ENCODE data around the gene KIAA1958.

KIAA1958 gene

DNA sequence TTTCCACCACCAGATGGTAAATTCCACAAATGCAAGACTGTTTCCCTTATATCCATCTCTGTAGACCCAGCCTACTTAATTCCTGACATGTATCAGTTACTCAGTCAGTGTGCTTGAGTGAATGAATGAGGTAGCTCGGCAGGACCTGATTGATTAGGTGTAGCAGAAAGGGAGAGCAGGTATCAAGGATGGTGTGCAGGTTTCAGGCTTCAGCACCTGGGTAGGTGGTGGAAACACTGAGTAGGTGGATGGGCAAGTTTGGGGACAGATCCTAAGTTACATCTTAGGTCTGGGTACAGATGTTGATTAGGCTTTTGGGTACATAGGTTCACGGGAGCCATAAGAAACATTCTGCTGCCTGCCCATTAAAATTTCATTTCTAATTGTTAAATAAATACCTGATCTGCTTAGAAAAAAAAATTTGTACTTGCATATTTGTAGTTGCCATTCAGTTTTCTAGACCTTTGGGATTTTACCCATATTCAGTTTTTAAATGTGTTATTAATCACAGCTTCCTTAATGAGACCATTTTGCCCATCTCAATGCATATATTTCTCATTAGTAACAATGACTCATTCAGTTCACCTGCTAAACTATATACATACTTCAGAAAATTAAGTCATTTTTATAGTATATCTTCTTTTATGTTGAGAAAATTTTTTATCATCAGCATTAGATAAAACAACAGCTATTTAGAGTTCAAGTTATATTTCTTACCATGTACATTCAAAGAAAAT is 119.5 kb downstream of the KIAA1958 start:
- TF ChIP-seq, protein P1, sequence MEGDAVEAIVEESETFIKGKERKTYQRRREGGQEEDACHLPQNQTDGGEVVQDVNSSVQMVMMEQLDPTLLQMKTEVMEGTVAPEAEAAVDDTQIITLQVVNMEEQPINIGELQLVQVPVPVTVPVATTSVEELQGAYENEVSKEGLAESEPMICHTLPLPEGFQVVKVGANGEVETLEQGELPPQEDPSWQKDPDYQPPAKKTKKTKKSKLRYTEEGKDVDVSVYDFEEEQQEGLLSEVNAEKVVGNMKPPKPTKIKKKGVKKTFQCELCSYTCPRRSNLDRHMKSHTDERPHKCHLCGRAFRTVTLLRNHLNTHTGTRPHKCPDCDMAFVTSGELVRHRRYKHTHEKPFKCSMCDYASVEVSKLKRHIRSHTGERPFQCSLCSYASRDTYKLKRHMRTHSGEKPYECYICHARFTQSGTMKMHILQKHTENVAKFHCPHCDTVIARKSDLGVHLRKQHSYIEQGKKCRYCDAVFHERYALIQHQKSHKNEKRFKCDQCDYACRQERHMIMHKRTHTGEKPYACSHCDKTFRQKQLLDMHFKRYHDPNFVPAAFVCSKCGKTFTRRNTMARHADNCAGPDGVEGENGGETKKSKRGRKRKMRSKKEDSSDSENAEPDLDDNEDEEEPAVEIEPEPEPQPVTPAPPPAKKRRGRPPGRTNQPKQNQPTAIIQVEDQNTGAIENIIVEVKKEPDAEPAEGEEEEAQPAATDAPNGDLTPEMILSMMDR (IDR thresholded peaks at IDR 0.05; ENCODE audit: low read depth, low read length, missing control alignments), result no peak
- no peak for DNase-seq (ENCODE audit: low read depth)
- H3K4me3 ChIP-seq (ENCODE audit: low read depth, low read length), result no peak overlapping the region

DNA sequence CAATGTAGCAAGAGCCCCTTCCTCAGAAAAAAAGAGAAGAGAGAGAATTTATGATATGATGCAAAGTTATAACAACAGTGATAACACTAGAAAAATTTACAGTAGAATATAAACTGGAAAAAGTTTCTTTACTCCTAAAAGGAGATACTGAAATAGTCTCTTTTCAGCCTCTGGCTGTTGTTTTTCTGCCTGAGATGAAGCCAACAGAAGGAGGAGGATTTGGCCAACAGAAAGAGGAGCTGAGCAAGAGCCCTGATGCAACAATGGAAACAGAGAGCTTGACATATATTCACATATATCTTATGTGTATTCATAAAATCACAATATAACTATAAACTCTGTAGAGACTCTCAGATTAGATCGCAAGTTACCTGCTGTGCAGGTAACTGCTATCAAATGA is 122.2 kb downstream of the KIAA1958 start:
- TF ChIP-seq, protein P1 (IDR thresholded peaks at IDR 0.05; ENCODE audit: low read depth, low read length, missing control alignments), result no peak
- no peak for DNase-seq (ENCODE audit: low read depth)
- no peak overlapping the region for H3K4me3 ChIP-seq (ENCODE audit: low read depth, low read length)

DNA sequence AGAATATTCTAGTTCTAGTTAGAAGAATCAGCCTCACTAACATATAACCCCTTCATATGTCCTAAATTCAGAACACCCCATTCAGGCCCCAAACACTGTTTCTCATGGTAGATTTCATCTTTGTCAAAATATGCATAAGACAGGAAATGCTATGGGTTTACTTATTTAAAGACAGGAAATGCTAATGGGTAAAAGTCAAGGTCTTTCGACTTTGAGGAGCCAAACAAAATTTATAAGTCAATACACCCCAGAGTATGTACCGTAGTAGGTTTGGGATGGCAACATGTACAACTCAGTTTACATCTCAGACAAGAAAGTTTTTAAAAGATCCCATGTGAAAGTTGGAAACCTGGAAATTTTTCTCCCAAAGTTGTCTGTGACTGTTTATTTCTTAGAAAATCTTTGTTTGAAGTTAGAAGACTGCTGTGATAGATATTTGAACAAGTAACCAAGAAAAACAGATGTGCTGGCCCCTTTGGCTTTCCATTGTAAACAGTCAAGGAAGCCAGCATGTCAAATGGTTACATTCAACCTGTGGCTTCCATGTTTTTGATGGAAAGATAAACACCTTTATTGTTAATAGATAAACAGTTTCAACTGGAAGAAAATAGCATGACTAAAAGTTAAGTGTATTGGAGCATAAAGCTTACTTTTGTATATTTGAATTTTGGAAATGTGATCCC is 129.1 kb downstream of the KIAA1958 start:
- TF ChIP-seq, protein P1 (IDR thresholded peaks at IDR 0.05; ENCODE audit: low read depth, low read length, missing control alignments), result no peak
- no peak for DNase-seq (ENCODE audit: low read depth)
- H3K4me3 ChIP-seq (ENCODE audit: low read depth, low read length), result no peak overlapping the region

DNA sequence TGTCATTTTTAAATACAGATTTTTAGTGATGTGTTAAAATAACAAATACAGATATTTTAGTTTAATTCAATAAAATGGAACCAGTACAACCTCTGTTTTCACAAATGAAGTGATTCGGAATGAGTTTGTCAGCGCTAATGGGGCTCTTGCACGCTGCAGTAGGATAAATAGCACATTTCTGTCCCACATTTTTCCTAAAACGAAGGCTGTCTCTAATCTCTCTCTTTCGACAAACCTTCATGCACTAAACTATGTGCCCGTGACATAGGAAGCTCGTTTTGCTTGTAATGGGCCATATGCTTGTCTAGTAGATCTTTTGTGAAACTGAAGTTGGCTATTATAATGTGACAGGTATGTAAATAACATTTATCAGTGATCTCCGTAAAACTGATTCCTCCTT is 130.7 kb downstream of the KIAA1958 start:
- no peak for DNase-seq (ENCODE audit: low read depth)
- TF ChIP-seq, protein P1 (IDR thresholded peaks at IDR 0.05; ENCODE audit: low read depth, low read length, missing control alignments), result no peak

DNA sequence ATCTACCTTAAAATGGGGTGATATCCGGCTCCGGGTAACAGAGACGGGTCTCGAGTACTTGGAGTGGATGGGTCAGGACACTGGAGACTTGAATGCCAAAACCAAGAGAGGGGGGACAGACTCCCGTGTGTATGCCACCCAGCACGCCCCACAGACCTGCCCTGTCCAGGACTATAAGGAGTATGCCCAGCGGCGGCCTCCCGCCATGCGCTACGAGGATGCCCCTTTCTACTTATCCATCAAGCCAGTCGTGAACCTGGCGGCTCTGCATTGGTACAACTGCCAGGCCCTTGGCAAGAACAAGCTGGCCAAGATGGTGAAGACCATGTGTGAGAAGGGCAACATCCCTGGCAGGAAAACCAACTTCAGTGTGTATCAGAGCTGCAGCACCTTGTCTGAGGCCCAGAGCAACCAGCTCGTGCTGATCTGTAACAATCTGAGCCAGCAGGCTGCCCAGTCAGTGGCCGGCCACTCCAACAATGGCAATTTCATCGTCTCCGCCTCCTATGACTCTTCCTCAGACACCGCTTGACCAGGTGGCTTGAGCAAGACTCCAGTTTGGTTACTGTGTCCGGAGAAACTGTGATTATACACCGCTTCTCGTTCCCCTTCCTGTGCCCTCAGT is 131.9 kb downstream of the KIAA1958 start:
- no peak for DNase-seq (ENCODE audit: low read depth)
- TF ChIP-seq, protein P1 (IDR thresholded peaks at IDR 0.05; ENCODE audit: low read depth, low read length, missing control alignments), result no peak
- H3K4me3 ChIP-seq (ENCODE audit: low read depth, low read length), result no peak overlapping the region

More for the DNA sequence above, 130.7 kb downstream of the KIAA1958 start:
- no peak overlapping the region for H3K4me3 ChIP-seq (ENCODE audit: low read depth, low read length)

GRCh38 chr9:112620388-112620787 is 133.8 kb downstream of the KIAA1958 start:
- TF ChIP-seq, protein P1 (IDR thresholded peaks at IDR 0.05; ENCODE audit: low read depth, low read length, missing control alignments), result no peak
- H3K4me3 ChIP-seq (ENCODE audit: low read depth, low read length), result no peak overlapping the region
- DNase-seq (ENCODE audit: low read depth), result no peak
